ENCODE data around the gene ARHGEF17.

ARHGEF17 gene

DNA sequence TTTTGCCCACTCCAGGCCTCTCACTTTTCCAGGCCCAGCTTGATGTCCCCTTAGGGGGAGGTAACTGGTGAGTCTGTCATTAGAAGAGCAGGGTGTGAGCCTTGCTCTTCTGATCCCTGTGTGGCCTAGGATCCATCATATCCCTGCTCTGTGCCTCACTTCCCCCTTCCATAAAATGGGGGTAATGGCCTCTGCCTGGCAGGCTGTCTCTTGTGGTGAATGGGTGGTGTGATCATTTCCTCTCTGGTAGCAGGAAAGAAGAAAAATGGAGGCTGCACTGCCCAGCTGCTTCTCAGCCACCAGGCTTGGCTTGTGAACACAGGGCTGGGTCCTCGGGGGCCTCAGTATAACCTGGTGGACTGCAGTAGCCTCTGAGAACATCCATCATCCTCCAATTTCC lies 5.6 kb downstream of the ARHGEF17 start:
- no peak for DNase-seq (ENCODE audit: low read depth in 1 of 2, low spot score in 1 of 2)

DNA sequence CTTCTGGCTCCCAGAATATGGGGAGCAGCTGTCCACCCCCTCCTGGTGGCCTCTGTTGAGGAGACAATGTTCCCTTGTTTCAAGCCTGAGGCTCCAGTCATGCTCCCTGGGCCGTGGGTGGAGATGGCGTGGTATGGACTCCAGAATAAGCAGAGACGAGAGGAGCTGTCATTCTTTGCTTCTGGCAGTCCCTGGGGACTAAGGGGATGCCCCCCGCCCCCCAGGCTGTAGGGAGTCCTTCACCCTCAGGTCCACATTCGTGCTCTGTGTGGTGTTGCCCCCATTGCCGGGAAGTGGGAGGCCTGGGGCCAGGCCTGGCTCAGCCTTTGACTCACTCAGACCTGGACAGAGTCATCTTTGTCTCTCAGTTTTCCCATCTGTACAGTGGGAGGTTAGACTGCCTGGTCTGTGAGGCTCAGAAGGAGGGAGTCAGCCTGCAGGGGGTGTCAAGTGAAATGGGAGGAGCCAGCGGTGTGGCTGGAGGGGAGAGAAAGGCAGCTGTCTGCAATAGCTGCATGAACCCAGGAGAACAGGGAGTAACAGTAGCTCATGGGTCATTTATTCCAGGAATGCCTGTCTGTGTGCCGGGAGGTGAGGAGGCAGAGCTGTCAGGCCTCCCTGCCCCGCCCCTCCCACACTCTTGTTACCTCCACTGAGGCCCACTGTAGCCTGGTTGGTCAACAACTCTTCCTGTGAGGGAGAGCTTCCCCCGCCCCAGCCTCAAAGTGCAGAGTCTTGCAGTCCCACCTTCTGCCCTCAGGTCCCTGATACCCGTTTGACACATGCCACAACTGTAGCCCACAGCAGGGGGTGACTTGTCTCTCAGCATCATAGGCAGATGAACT lies 6.3 kb downstream of the ARHGEF17 start:
- DNase-seq (ENCODE audit: low read depth in 1 of 2, low spot score in 1 of 2) = no peak

GRCh38 chr11:73315293-73316020 lies 7.4 kb downstream of the ARHGEF17 start:
- DNase-seq (ENCODE audit: low read depth in 1 of 2, low spot score in 1 of 2) = no peak

GRCh38 chr11:73316422-73316821 lies 8.3 kb downstream of the ARHGEF17 start:
- DNase-seq (ENCODE audit: low read depth in 1 of 2, low spot score in 1 of 2) = no peak

DNA sequence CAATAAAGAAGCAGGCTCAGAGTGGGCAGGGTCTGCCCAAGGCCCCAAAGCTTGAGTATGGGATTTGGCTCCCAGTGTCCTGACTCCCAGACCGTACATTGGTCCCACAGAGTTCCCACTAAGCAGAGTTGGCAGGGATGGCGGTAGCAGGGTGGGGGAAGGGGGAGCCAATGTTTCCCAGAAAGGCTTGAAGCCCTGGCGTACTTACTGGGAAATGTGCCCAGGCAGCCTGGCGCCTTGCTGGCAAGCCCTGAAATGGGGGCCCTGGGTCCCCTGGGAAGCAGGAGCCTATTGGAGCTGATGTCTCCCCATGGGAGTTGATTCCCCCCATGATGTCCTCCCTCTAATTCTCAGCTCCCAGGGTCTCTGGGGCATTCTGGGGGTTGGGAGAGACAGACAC lies 9.3 kb downstream of the ARHGEF17 start:
- DNase-seq (ENCODE audit: low read depth in 1 of 2, low spot score in 1 of 2) = no peak

- DNase-seq (ENCODE audit: low read depth in 1 of 2, low spot score in 1 of 2) = no peak
Measured at GRCh38 chr11:73317803-73318202, 9.7 kb downstream of the ARHGEF17 start.

GRCh38 chr11:73318501-73319011 lies 10.5 kb downstream of the ARHGEF17 start:
- no peak for DNase-seq (ENCODE audit: low read depth in 1 of 2, low spot score in 1 of 2)

- DNase-seq (ENCODE audit: low read depth in 1 of 2, low spot score in 1 of 2) = no peak
Measured at GRCh38 chr11:73320763-73321603, 12.9 kb downstream of the ARHGEF17 start.

- no peak for DNase-seq (ENCODE audit: low read depth in 1 of 2, low spot score in 1 of 2)
Measured at GRCh38 chr11:73321604-73322381, 13.7 kb downstream of the ARHGEF17 start.

DNA sequence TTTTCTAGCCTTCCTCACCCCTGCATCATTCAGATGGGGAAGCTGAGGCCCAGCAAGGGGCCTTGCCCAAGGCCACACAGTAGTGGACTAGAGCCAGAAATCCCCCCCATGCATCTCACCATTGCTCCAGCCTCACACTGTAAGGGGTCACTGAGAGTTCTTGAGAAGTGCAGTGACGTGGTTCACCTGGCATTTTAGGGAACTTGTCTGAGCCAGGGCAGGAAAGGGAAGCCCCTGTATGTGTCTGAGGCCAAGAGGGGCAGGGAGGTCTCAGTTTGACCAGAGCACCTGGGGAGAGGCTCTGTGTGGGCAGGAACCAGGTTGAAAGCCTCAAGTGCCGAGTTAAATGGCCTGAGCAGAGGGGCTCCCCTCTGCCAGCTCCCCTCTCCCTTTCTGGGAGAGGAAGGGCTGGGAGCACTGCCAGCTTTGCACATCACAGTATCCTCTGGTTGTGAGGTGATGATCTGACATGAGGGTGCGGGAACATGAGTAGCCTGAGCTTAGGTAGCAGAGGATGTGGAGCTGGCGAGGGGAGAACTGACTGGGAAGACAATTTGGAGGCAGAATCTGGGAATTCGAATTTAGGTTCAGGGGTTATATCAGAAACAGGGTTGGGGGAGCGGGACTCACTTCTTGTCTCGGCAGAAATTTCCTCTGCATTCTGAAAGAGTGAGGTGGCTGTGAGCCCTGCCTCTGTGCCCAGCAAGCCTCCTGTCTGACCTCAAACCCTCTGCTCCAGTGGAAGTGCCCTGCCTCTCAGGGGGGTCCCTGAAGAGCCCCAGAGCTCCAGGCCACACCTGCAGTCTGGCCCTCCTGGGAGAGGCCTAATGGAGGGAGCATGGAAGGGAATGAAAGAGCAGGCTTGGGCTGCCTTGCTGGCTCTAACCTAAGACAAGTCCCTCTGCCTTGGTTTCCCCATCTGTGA lies 14.6 kb downstream of the ARHGEF17 start:
- no peak for DNase-seq (ENCODE audit: low read depth in 1 of 2, low spot score in 1 of 2)

GRCh38 chr11:73323464-73323863 lies 15.4 kb downstream of the ARHGEF17 start:
- no peak for DNase-seq (ENCODE audit: low read depth in 1 of 2, low spot score in 1 of 2)

- no peak for DNase-seq (ENCODE audit: low read depth in 1 of 2, low spot score in 1 of 2)
Measured at GRCh38 chr11:73324116-73324515, 16.0 kb downstream of the ARHGEF17 start.

DNA sequence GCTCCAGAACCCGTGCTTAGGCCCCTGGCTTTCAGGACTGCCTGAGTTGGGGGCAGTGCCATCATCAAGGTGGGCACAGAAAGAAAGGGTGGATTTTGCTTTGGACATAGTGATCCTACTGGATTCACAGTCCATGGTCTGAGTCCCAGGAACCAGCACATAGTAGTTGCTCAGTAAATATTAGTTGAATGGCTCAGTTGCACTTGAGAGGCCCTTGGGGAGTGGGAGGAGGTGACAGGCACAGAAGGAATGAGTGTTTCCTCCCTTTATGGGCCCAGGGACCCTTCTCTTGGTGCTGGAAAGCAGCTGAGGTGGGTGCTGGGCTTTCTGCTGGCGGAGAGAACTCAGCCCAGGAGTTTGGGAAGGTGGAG lies 16.6 kb downstream of the ARHGEF17 start:
- no peak for DNase-seq (ENCODE audit: low read depth in 1 of 2, low spot score in 1 of 2)

DNA sequence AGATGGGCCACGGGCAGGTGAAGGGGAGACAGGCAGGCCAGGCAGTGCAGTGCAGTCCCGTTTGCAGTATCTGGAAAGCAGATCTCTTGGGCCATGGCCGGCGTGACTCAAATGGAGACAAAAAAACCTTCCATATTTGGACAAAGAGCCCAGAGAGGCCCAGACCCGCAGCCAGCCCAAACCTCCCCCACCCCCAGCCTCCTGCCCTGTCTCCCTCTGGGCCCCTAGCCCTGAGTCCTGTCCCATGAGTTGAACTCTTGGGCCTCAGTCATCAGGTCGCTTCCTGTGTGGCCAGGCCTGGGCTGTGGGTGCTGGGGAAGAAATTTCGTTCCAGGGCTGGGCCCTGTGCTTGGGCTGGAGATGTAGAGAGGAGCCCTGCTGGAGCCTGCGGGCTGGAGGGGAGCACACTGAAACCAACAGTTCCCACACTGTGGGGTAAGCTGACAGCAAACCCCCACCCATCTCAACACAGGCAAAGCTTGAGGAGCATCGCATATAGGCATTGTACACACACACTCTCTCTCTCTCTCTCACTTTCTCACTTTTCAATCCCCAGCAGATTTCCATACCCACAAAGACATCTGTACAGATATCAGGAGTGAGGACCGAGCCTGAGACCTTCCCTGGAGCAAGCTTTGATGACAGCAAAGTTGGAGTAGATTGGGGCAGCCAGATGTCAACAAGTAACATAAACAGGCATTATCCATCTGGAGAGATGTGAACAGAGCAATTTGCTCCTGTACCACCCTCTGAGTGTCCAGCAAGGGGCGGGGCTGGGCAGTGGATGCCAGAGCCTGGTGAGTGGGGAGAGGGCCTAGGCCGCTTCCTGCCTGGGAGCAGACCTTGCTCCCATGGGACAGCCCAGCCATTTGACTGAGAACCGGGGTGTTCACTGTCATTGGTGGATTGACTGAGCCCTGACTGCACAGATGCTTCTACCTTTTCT lies 17.2 kb downstream of the ARHGEF17 start:
- no peak for DNase-seq (ENCODE audit: low read depth in 1 of 2, low spot score in 1 of 2)

- no peak for DNase-seq (ENCODE audit: low read depth in 1 of 2, low spot score in 1 of 2)
Measured at GRCh38 chr11:73326929-73327811, 19.1 kb downstream of the ARHGEF17 start.

DNA sequence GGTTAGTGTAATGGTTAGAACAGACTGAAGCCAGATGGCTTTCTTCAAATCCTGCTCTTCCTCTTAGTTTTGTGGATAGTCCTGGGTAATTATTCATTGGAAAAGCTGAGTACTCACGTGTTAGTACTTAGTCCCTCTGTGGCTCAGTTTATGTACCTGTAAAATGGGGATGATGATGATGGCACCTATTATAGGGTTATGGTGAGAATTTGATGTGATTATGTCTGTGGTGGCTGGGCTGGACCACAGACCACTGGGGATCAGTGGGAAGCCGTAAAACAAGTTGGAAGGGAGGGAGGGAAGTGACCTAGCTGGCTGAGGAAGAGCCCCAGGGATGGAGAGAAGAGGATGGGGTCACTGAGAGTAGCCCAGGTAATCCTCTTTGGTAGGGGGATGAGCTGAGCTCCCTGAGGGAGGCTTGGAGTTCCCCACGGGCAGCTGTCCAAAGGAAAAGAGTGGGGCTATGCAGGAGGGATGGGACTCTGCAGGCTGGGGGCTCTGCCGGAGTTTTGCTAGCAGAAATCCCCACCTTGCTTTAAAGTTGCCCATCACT lies 19.8 kb downstream of the ARHGEF17 start:
- no peak for DNase-seq (ENCODE audit: low read depth in 1 of 2, low spot score in 1 of 2)

GRCh38 chr11:73330569-73331093 lies 22.6 kb downstream of the ARHGEF17 start:
- no peak for DNase-seq (ENCODE audit: low read depth in 1 of 2, low spot score in 1 of 2)
